WI38 (cell line): ENCODE data around the gene DCST2.

Experiments used
- H3K4me3 ChIP-seq: 2 replicates; pipeline ENCODE4 v1.5.1; 2011; ENCODE audit warnings: low read depth, mild to moderate bottlenecking, control low read depth, low read length
- CTCF ChIP-seq: IDR thresholded peaks from 2 replicates; pipeline ENCODE4 v1.5.1; 2012; ENCODE audit warnings: low read depth, mild to moderate bottlenecking, control low read depth, low read length

Gene DCST2

GRCh38 chr1:155048449-155049334 is 15.1 kb upstream of the DCST2 start:
- no peak overlapping the region for H3K4me3 ChIP-seq
- no peak for TF ChIP-seq CTCF

DNA sequence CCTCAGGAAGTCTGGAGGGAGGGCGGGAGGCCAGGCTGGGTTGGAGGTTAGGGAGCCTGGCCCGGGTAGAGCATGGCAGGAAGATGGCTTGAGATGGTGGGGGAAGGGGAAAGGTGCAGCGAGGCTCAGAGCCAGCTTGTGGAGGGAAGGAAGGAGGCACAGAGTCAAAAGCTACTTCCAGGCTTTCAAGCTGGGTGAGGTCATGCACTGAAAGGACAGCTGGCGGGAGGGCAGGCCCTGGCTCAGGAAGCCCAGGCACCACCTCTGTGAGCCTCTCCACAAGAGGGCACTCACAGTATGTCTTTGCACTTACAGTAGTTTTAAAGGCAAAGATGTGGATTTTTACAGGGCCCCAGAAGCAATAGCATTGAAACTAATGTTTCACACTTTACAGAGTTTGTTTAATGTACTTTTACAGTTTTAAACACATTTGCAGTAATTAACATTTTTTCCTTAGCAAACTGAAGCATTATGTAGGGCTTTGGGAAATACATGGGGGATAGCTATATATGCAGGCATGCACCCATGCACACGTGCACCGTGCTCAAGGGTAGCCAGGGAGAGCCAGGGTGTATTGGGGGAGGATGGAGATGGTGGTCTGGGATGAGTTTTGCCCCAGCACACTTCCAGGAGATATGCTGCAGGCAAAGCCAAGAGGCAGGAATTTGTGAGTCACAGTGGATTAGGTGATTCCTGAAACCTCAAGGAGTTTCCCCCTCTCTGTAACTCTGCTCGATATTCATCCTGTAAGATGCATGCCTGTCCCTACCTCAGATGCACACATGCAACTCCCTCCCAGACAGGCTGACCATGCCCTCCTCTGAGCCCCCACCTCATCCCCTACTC is 11.5 kb upstream of the DCST2 start:
- no peak overlapping the region for H3K4me3 ChIP-seq
- peak; percentile 69 for TF ChIP-seq CTCF

DNA sequence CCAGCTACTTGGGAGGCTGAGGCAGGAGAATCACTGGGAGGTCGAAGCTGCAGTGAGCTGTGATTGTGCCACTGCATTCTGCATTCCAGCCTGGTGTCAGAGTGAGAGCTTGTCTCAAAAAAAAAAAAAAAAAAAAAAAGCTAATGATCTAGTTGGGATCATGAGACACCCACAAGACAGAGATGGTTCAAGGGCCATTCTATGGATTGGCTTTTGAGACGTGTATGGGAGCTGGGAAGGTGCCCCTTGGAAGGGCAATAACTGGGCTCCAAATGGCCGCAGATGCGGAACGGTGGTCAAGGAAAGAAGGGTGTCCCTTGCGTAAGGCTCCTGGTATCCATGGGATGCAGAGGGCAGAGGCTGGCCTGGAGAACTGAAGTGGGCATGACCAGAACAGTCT is 10.8 kb upstream of the DCST2 start:
- no peak overlapping the region for H3K4me3 ChIP-seq
- TF ChIP-seq CTCF: no peak

- no peak overlapping the region for H3K4me3 ChIP-seq
- TF ChIP-seq CTCF: no peak
These were observed 10.2 kb upstream of the DCST2 start for GRCh38 chr1:155043793-155044192.

DNA sequence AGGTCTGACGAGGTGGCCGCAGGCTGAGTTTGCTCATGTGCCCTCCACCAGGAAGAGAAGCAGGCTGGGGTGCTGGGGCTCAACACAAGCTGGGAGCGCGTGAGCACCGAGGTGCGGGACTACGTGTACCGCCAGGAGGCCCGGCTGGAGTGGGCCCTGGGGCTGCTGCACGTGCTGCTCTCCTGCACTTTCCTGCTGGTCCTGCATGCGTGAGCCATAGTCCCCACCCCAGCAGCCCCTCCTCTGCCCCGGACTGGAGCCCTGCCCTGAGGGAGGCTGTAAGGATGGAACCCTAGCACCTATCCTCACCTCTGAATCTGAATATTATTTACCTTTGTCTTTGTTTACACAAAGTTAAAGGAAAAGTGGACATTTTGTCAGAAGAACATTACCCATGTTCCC is 9.7 kb upstream of the DCST2 start:
- no peak for TF ChIP-seq CTCF
- H3K4me3 ChIP-seq: no peak overlapping the region

- no peak overlapping the region for H3K4me3 ChIP-seq
- no peak for TF ChIP-seq CTCF
These were observed 9.2 kb upstream of the DCST2 start for GRCh38 chr1:155042789-155043188.
